Fibroblast of pulmonary artery (primary cell): Measurements from ENCODE around the gene C2orf68.
"Not testable (repeated sequence)": the region's sequence is repeated elsewhere in the genome, so short reads cannot be mapped to it uniquely, and the experiment has no call there.

Experiments
- DNase-seq: peaks from one replicate; pipeline ENCODE4 v3.0.0-alpha.2; 2010; ENCODE audit warnings: low read depth
- H3K4me3 ChIP-seq: replicated peaks from 2 replicates; pipeline ENCODE4 v1.5.1; 2011; ENCODE audit warnings: low read depth, mild to moderate bottlenecking, control low read depth, low read length, moderate library complexity
- TF ChIP-seq, protein P1 (sequence below): IDR thresholded peaks from 2 replicates; pipeline ENCODE4 v1.5.1; 2011; ENCODE audit warnings: mild to moderate bottlenecking, control low read depth, low read length, inconsistent platforms; ENCODE audit errors: missing control alignments

The C2orf68 gene

DNA sequence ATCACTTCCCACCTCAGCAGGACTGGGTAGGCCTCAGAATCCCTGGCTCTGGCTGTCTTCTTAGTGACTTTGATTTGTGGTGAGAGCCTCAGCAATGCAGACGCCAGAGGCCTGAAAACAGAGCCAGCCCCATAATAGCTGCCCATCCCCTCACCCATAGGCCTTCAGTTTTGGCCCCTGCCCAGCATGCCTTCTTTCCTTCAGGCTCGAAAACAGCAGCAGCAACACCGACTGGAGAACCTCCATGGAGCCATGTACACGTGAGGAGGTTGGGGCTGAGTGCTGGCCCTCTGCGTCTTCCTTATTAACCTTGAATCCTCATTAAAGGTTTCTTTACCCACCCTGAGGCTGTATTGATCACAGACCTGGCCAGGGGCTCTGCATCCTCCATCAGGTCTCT is 14.6 kb downstream of the C2orf68 start:
- TF ChIP-seq, protein P1, sequence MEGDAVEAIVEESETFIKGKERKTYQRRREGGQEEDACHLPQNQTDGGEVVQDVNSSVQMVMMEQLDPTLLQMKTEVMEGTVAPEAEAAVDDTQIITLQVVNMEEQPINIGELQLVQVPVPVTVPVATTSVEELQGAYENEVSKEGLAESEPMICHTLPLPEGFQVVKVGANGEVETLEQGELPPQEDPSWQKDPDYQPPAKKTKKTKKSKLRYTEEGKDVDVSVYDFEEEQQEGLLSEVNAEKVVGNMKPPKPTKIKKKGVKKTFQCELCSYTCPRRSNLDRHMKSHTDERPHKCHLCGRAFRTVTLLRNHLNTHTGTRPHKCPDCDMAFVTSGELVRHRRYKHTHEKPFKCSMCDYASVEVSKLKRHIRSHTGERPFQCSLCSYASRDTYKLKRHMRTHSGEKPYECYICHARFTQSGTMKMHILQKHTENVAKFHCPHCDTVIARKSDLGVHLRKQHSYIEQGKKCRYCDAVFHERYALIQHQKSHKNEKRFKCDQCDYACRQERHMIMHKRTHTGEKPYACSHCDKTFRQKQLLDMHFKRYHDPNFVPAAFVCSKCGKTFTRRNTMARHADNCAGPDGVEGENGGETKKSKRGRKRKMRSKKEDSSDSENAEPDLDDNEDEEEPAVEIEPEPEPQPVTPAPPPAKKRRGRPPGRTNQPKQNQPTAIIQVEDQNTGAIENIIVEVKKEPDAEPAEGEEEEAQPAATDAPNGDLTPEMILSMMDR: no peak
- no peak for DNase-seq
- H3K4me3 ChIP-seq: no peak overlapping the region

DNA sequence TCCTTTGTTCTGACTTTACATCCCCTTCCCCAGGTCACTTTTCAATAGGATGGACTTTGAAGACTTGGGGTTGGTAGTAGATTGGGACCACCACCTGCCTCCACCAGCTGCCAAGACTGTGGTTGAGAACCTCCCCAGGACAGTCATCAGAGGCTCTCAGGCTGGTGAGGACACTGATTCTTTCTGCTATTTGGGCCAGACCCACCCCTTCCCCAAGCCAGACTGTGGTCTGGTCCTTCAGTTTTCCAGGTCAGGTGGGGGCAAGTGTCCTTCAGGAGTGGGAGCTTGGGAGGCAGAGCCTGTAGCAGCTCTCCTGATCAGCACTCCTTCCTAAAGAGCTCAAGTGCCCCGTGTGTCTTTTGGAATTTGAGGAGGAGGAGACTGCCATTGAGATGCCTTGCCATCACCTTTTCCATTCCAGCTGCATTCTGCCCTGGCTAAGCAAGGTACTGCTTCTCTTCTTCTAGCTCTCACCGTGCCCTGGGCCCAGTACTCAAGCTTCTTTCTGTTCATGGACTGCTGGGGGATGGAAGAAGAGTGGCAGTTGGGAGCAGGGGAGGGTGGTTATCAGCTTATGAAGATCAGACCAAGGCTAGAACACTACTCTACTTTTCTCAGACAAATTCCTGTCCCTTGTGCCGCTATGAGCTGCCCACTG is 15.3 kb downstream of the C2orf68 start:
- TF ChIP-seq, protein P1: no peak
- DNase-seq: no peak
- peak overlapping the region; percentile 99 for H3K4me3 ChIP-seq

DNA sequence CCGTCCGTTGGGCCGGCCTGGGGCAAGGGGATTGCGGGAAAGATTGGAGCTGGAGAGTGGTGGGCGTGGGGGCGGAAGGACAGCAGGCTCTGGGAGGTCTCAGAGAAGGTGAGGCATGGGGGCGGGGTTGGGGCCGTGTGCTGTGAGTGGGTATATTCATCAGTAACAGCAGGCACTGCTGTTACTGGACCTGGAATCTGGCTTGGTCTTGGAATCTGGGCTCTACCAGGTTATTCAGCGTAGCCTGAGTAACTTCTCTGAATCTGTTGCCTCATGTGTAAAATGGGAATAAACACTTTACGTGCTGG is 15.9 kb downstream of the C2orf68 start:
- peak overlapping the region; percentile 99 for H3K4me3 ChIP-seq
- TF ChIP-seq, protein P1: no peak
- no peak for DNase-seq

DNA sequence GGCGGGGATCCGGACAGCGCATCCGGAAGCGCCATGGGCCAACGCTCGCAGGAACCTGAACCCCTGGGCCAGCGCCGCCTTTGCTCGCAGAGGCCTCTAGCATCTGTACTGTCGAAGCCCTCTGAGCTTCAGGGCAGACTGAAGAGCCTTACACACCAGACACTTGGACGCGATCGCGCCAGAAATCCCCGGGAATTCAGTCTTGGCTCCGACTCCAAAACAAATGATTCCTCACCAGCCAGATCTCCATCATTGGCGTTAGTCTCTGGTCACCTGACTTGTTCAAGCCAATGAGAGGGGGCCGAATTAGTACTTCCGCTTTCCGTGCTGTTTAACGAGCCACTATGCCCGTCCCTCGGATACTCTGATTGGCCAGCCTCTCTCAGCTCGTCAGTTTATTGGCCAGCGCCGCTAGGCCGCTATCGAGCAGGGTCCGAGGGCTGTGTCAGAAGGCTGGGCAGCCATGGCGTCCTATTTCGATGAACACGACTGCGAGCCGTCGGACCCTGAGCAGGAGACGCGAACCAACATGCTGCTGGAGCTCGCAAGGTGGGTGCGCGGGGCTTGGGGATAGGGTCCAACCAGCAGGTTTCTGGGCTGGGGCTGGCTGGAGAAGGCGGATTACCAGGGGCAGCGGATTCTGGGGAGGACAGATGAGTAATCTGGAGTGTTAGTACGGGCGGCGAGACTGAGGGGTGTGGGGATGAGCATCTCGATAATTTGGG is 16.4 kb downstream of the C2orf68 start, which contains the start of gene RNF181:
Gene RNF181, plus strand, starts transcription at position 445 of the 725 bp plus-strand sequence. Its CDS starts 19 bp downstream, at position 464.
- H3K4me3 ChIP-seq: peak within 1 kb of the TSS; percentile 99
- TF ChIP-seq, protein P1: no peak
- peak; percentile 99 for DNase-seq

DNA sequence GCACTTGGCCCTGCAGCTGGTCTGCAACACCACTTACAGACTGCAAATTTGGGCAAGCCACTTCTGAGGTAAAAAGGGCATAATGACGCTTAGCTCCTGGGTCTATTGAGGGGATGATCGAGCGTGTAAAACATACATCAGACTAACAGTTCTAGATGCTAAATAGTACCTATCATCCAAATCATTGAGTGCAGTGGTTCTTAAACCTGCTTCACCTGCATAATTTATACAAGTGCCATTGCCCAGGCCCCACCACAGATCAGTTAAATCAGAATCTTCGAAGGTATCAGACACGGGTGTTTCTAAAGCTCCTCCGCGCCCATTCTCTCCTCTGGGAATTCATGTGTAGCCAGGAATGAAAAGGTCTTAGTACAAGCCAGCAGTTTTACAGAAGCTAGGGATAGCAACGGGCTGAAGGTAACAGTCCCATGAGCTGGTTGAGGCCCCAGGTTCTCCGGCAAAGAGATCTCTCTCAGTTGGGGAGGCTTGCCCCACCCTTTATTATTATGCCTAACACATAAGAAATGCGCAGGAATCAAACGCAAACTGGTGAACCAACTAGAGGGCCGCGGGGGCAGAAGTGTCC is 17.1 kb downstream of the C2orf68 start:
- peak overlapping the region; percentile 99 for H3K4me3 ChIP-seq
- no peak for DNase-seq

DNA sequence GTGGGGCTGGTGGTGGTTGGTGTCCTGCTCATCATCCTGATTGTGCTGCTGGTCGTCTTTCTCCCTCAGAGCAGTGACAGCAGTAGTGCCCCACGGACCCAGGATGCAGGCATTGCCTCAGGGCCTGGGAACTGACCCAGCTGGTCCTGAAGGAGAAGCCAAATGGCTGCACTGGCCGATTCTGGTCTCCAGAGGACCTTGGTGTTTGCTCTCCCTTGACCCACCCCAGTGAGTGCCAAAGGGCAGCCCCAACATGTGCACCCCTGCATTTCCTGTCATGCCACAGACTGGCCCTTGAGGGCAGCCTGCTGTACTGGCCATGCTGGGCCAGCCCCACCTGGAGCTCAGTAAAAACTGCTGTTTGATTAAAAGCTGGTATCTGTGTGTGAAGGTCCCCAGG is 18.8 kb downstream of the C2orf68 start:
- TF ChIP-seq, protein P1: no peak
- H3K4me3 ChIP-seq: no peak overlapping the region
- DNase-seq: no peak

More for the DNA sequence above, 17.1 kb downstream of the C2orf68 start:
- TF ChIP-seq, protein P1: no peak

DNA sequence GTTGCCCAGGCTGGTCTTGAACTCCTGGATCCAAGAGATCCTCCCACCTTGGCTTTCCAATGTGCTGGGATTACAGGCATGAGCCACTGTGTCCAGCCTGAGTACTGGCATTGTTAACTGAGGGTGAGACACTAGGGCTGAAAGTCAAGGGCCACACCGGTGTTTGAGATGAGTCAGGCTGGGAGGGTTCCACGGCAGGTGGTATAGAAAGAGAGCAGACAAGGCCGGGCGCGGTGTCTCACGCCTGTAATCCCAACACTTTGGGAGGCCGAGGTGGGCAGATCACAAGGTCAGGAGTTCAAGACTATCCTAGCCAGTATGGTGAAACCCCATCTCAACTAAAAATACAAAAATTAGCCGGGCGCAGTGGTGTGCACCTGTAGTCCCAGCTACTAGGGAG is 19.6 kb downstream of the C2orf68 start:
- DNase-seq: not testable (repeated sequence)

More for the DNA sequence above, 19.6 kb downstream of the C2orf68 start:
- H3K4me3 ChIP-seq: not testable (repeated sequence)
